IMR-90 (cell line): Measurements from ENCODE around the gene CDK14. TPM values are rescaled to one million over a fixed set of nuclear protein-coding genes. Genes with fewer than 3 reads are reported as not detected.

Source experiments
- ATAC-seq: fragments of 200-7000 bp; cut with Tn5 transposase; 2 replicates; pipeline ENCODE4 v1.9.1; 2020; ENCODE audit warnings: low read depth, mild to moderate bottlenecking, moderate library complexity
- BruUV-seq: library from RNA; stranded (reverse); fragments of 400-500 nt; replicated peaks from 2 replicates; lab custom pipeline; 2021; lab: Mats Ljungman, UMichigan
- CTCF ChIA-PET: fragments of 300-600 bp; formaldehyde crosslinking; extraction: SDS; loops from one replicate; lab custom pipeline; 2021; ENCODE audit warnings: antibody characterized with exemption; lab: Yijun Ruan, JAX
- POLR2A ChIA-PET: fragments of 300-600 bp; sonication (Branson Sonifier 250); formaldehyde crosslinking; loops from one replicate; lab custom pipeline; 2022; ENCODE audit warnings: antibody characterized with exemption; ENCODE audit not compliant: unreplicated experiment; lab: Charles Lee
- DNase-seq: peaks from one replicate; pipeline ENCODE4 v3.0.0; 2013
- H2AFZ ChIP-seq: replicated peaks from 2 replicates; pipeline ENCODE3; 2013; ENCODE audit warnings: low read length, mild to moderate bottlenecking; ENCODE audit not compliant: poor library complexity
- H2AK5ac ChIP-seq: 2 replicates; pipeline ENCODE4 v1.6.1; 2013; ENCODE audit warnings: low read depth, low read length, inconsistent platforms
- H2AK9ac ChIP-seq: replicated peaks from 2 replicates; pipeline ENCODE3; 2013; ENCODE audit warnings: mild to moderate bottlenecking, low read depth, low read length, moderate library complexity; ENCODE audit not compliant: poor library complexity
- H2BK120ac ChIP-seq: 2 replicates; pipeline ENCODE4 v1.6.1; 2013; ENCODE audit warnings: low read depth, low read length, inconsistent platforms
- H2BK15ac ChIP-seq: 3 replicates; pipeline ENCODE4 v1.6.1; 2013; ENCODE audit warnings: low read depth, low read length, inconsistent platforms
- H2BK20ac ChIP-seq: 2 replicates; pipeline ENCODE4 v1.6.1; 2013; ENCODE audit warnings: low read depth, mild to moderate bottlenecking, inconsistent platforms, low read length, moderate library complexity
- H2BK5ac ChIP-seq: 2 replicates; pipeline ENCODE4 v1.6.1; 2013; ENCODE audit warnings: mild to moderate bottlenecking, low read depth, low read length, inconsistent platforms; ENCODE audit not compliant: poor library complexity, severe bottlenecking
- H3K14ac ChIP-seq: replicated peaks from 2 replicates; pipeline ENCODE4 v1.6.1; 2013; ENCODE audit warnings: low read depth, low read length, inconsistent platforms
- H3K18ac ChIP-seq: 2 replicates; pipeline ENCODE4 v1.6.1; 2013; ENCODE audit warnings: low read depth, low read length, control low read depth
- H3K23ac ChIP-seq: 2 replicates; pipeline ENCODE4 v1.6.1; 2013; ENCODE audit warnings: low read depth, low read length, inconsistent platforms
- H3K27ac ChIP-seq: 2 replicates; pipeline ENCODE4 v1.5.1; 2013; ENCODE audit warnings: mild to moderate bottlenecking, control low read depth, low read length; ENCODE audit not compliant: insufficient read depth
- H3K27me3 ChIP-seq: 2 replicates; pipeline ENCODE4 v1.6.1; 2013; ENCODE audit warnings: low read length; ENCODE audit not compliant: control insufficient read depth, insufficient read depth
- H3K36me3 ChIP-seq: 2 replicates; pipeline ENCODE4 v1.6.1; 2013; ENCODE audit warnings: low read length, mixed read lengths; ENCODE audit not compliant: control insufficient read depth, insufficient read depth
- H3K4ac ChIP-seq: 2 replicates; pipeline ENCODE4 v1.6.1; 2013; ENCODE audit warnings: low read depth, low read length, inconsistent platforms
- H3K4me1 ChIP-seq: 2 replicates; pipeline ENCODE4 v1.6.1; 2013; ENCODE audit warnings: low read length, mixed read lengths; ENCODE audit not compliant: control insufficient read depth, insufficient read depth
- H3K4me2 ChIP-seq: 2 replicates; pipeline ENCODE4 v1.6.1; 2013; ENCODE audit warnings: low read depth, mild to moderate bottlenecking, control low read depth, low read length, moderate library complexity
- H3K4me3 ChIP-seq: 2 replicates; pipeline ENCODE4 v1.5.1; 2013; ENCODE audit warnings: low read depth, mild to moderate bottlenecking, control low read depth, low read length, moderate library complexity; ENCODE audit not compliant: insufficient read depth
- H3K56ac ChIP-seq: 2 replicates; pipeline ENCODE4 v1.6.1; 2013; ENCODE audit warnings: low read length, inconsistent platforms; ENCODE audit not compliant: insufficient read depth; ENCODE audit errors: extremely low read depth
- H3K79me1 ChIP-seq, 2 experiments: 2 replicates each; pipeline ENCODE4 v1.6.1; 2013; ENCODE audit warnings: low read length in 2 of 2, inconsistent platforms in 1 of 2, low read depth in 1 of 2
- H3K9ac ChIP-seq: 2 replicates; pipeline ENCODE4 v1.6.1; 2013; ENCODE audit warnings: low read depth, low read length, control low read depth
- H3K9me1 ChIP-seq: 2 replicates; pipeline ENCODE4 v1.6.1; 2013; ENCODE audit warnings: low read length, inconsistent platforms; ENCODE audit not compliant: insufficient read depth
- H3K9me3 ChIP-seq: 2 replicates; pipeline ENCODE4 v1.6.1; 2013; ENCODE audit warnings: low read length; ENCODE audit not compliant: control insufficient read depth, insufficient read depth
- H4K20me1 ChIP-seq: 2 replicates; pipeline ENCODE4 v1.6.1; 2013; ENCODE audit warnings: low read length, inconsistent platforms; ENCODE audit not compliant: insufficient read depth
- H4K5ac ChIP-seq: 2 replicates; pipeline ENCODE4 v1.6.1; 2013; ENCODE audit warnings: mild to moderate bottlenecking, low read depth, low read length, control low read depth
- H4K8ac ChIP-seq, 2 experiments: 2 replicates each; pipeline ENCODE4 v1.6.1; 2013; ENCODE audit warnings: low read depth in 2 of 2, low read length in 2 of 2, control low read depth in 1 of 2, inconsistent platforms in 1 of 2
- H4K91ac ChIP-seq: 2 replicates; pipeline ENCODE4 v1.6.1; 2013; ENCODE audit warnings: low read depth, low read length, inconsistent platforms; ENCODE audit not compliant: insufficient read depth
- BHLHE40 ChIP-seq: fragments of 150-350 bp; IDR thresholded peaks from 2 replicates; pipeline ENCODE4 v1.6.1; 2016; ENCODE audit warnings: mild to moderate bottlenecking, low read depth, low read length
- MAFK ChIP-seq: IDR thresholded peaks from 2 replicates; pipeline ENCODE4 v1.6.1; 2012; ENCODE audit warnings: low read depth, low read length, improper control_type of control experiment
- MXI1 ChIP-seq: IDR thresholded peaks from 2 replicates; pipeline ENCODE4 v1.6.1; 2012; ENCODE audit warnings: low read depth, mild to moderate bottlenecking, low read length, moderate library complexity, borderline replicate concordance
- NFE2L2 ChIP-seq: fragments of 150-350 bp; IDR thresholded peaks from 2 replicates; pipeline ENCODE4 v1.6.1; 2016; ENCODE audit warnings: low read depth, mild to moderate bottlenecking, low read length
- WGBS, 2 experiments: methylation state at CpG; one replicate each; pipeline versions ENCODE4 v1.1.5 to v1.1.7; 2013; ENCODE audit warnings: missing lambda C conversion rate in 2 of 2; ENCODE audit not compliant: insufficient read length in 1 of 2; ENCODE audit errors: extremely low coverage in 2 of 2; 5-methylcytosine and 5-hydroxymethylcytosine counted together
- dilution Hi-C: fragments of 300-500 bp; cut with HindIII; formaldehyde crosslinking; loops from one replicate; pipeline ENCODE4 v1.14.3; 2018; ENCODE audit warnings: low sequenced_read_pairs; ENCODE audit not compliant: unreplicated experiment
- in situ Hi-C: fragments of 300-500 bp; cut with MboI; formaldehyde crosslinking; loops from 3 replicates; pipeline ENCODE4 v1.14.3; 2019; ENCODE audit warnings: low sequenced_read_pairs, inconsistent platforms, mixed read lengths
- intact Hi-C: fragments of 100-400 bp; cut with micrococcal nuclease; formaldehyde crosslinking; loops from 2 replicates; pipeline ENCODE4 v1.10.0; 2022
- polyA plus RNA-seq, 3 experiments: library from polyadenylated mRNA; depleted of rRNA; stranded (reverse); fragments of >200 nt; gene quantifications; 2 replicates each; pipeline ENCODE4 v1.2.3, GENCODE V29; 2012; ENCODE audit warnings: low replicate concordance in 1 of 3
- total RNA-seq: library from RNA; depleted of rRNA; stranded (reverse); fragments of >200 nt; gene quantifications from 2 replicates; pipeline ENCODE4 v1.2.3, GENCODE V29; 2012
- TF ChIP-seq, protein P1 (sequence below): fragments of 150-350 bp; IDR thresholded peaks from 2 replicates; pipeline ENCODE4 v1.6.1; 2017; ENCODE audit warnings: mild to moderate bottlenecking, antibody characterized with exemption, low read length, low read depth

CDK14 gene
- total and polyA plus RNA-seq, 2 of the 4 experiments (the other 2 are of a cell fraction): 10.1 to 29.6 TPM

- H4K20me1 ChIP-seq: no peaks in the 10 kb centered on the region
- peaks cover 28 to 57% of the 10 kb centered on the region in 2 experiments for H3K79me1 ChIP-seq
- H3K14ac ChIP-seq: no peak overlapping the region
- H2BK15ac ChIP-seq: no peak overlapping the region
- CTCF ChIA-PET: interaction anchor here (0.8 kb wide), 1 partner anchor 9 kb away, joined by 3 read pairs; no protein-coding TSS in a partner anchor
- no peak overlapping the region for H3K4me2 ChIP-seq
- H3K27me3 ChIP-seq: no peaks in the 10 kb centered on the region
- no peaks in the 10 kb centered on the region for H3K36me3 ChIP-seq
- H2BK120ac ChIP-seq: no peak overlapping the region
- DNase-seq: no peak
- no peak overlapping the region for H2BK20ac ChIP-seq
- H4K91ac ChIP-seq: no peak overlapping the region
- in situ Hi-C loops: no loop called here
- H3K4me3 ChIP-seq: no peak overlapping the region
- H4K5ac ChIP-seq: no peak overlapping the region
- no peak overlapping the region for H3K9ac ChIP-seq
- no peak overlapping the region for H4K8ac ChIP-seq
- H3K56ac ChIP-seq: no peak overlapping the region
- no peak overlapping the region for H2AK5ac ChIP-seq
- no peak overlapping the region for H3K23ac ChIP-seq
- H2BK5ac ChIP-seq: no peak overlapping the region
- WGBS, 2 experiments: no CpG with 5 or more reads among the region's 2 CpGs
- H3K9me3 ChIP-seq: no peaks in the 10 kb centered on the region
- H2AK9ac ChIP-seq: no peak overlapping the region
- H3K18ac ChIP-seq: no peak overlapping the region
- H2AFZ ChIP-seq: no peak overlapping the region
- no peak for ATAC-seq
- H3K4ac ChIP-seq: no peak overlapping the region
- H3K27ac ChIP-seq: no peak overlapping the region
- intact Hi-C loops: no loop called here
- H3K4me1 ChIP-seq: peaks cover 15% of the 10 kb centered on the region
- POLR2A ChIA-PET: no interaction called here
- BruUV-seq: no TSS peak
- TF ChIP-seq, protein P1, sequence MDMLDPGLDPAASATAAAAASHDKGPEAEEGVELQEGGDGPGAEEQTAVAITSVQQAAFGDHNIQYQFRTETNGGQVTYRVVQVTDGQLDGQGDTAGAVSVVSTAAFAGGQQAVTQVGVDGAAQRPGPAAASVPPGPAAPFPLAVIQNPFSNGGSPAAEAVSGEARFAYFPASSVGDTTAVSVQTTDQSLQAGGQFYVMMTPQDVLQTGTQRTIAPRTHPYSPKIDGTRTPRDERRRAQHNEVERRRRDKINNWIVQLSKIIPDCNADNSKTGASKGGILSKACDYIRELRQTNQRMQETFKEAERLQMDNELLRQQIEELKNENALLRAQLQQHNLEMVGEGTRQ: no peak
- TF ChIP-seq NFE2L2 (no peak), MXI1 (no peak), BHLHE40 (no peak), MAFK (no peak)
- dilution Hi-C loops: no loop called here
- H3K9me1 ChIP-seq: peaks cover 10% of the 10 kb centered on the region
These were observed 26.5 kb downstream of the CDK14 start for GRCh38 chr7:90622670-90623069.
